Liver (tissue), 9 donors: Measurements from ENCODE around the gene SCAND1. TPM values are rescaled to one million over a fixed set of nuclear protein-coding genes. Genes with fewer than 3 reads are reported as not detected.
"Not testable (repeated sequence)": the region's sequence is repeated elsewhere in the genome, so short reads cannot be mapped to it uniquely, and the experiment has no call there.

Experiments
- DNase-seq: peaks from one replicate; pipeline ENCODE4 v3.0.0-alpha.2; 2017; ENCODE audit warnings: low spot score
- H3K27ac ChIP-seq, 2 donors: one replicate each; pipeline ENCODE4 v1.7.0; 2013; ENCODE audit warnings: inconsistent platforms in 2 of 2, low read length in 2 of 2, control low read depth in 1 of 2, low read depth in 1 of 2, mild to moderate bottlenecking in 1 of 2
- H3K27me3 ChIP-seq, 4 donors: one replicate each; pipeline versions ENCODE4 v1.6.1 to v1.7.0; 2013; ENCODE audit warnings: low read length in 3 of 4, inconsistent platforms in 1 of 4, mild to moderate bottlenecking in 1 of 4, moderate library complexity in 1 of 4; ENCODE audit not compliant: control insufficient read depth in 4 of 4, insufficient read depth in 4 of 4
- H3K36me3 ChIP-seq, 4 donors: one replicate each; pipeline versions ENCODE4 v1.6.1 to v1.7.0; 2013; ENCODE audit warnings: low read length in 3 of 4, mild to moderate bottlenecking in 3 of 4, low read depth in 1 of 4, moderate library complexity in 1 of 4; ENCODE audit not compliant: control insufficient read depth in 4 of 4, insufficient read depth in 3 of 4
- H3K4me1 ChIP-seq, 4 donors: one replicate each; pipeline versions ENCODE4 v1.6.1 to v1.7.0; 2013; ENCODE audit warnings: low read length in 3 of 4, mild to moderate bottlenecking in 3 of 4, moderate library complexity in 1 of 4; ENCODE audit not compliant: control insufficient read depth in 4 of 4, insufficient read depth in 4 of 4
- H3K4me3 ChIP-seq, 3 donors: one replicate each; pipeline versions ENCODE4 v1.6.1 to v1.7.0; 2013; ENCODE audit warnings: low read length in 3 of 3, control low read depth in 1 of 3, low read depth in 1 of 3, mild to moderate bottlenecking in 1 of 3
- H3K9ac ChIP-seq, 2 donors: one replicate each; pipeline ENCODE4 v1.7.0; 2013; ENCODE audit warnings: low read length in 2 of 2, mild to moderate bottlenecking in 2 of 2, moderate library complexity in 2 of 2, control low read depth in 1 of 2, low read depth in 1 of 2
- H3K9me3 ChIP-seq, 4 donors: one replicate each; pipeline versions ENCODE4 v1.6.1 to v1.7.0; 2013; ENCODE audit warnings: low read length in 3 of 4; ENCODE audit not compliant: control insufficient read depth in 4 of 4
- CTCF ChIP-seq: fragments of 150-350 bp; IDR thresholded peaks from 2 replicates; pipeline ENCODE4 v1.5.1; 2017; ENCODE audit warnings: improper control_type of control experiment, low read depth, low read length; ENCODE audit not compliant: missing input control
- EGR1 ChIP-seq, 2 donors: IDR thresholded peaks; 2 replicates each; pipeline ENCODE4 v1.6.1; 2016 to 2018; ENCODE audit warnings: antibody characterized with exemption in 2 of 2, low read depth in 2 of 2
- FOXA1 ChIP-seq: IDR thresholded peaks from 2 replicates; pipeline ENCODE4 v1.6.1; 2016; ENCODE audit warnings: antibody characterized with exemption
- HNF4A ChIP-seq, 2 donors: conservative IDR thresholded peaks; 2 replicates each; pipeline ENCODE4 v1.6.1; 2016; ENCODE audit warnings: antibody characterized with exemption in 2 of 2, mild to moderate bottlenecking in 2 of 2
- HNF4G ChIP-seq: IDR thresholded peaks from 2 replicates; pipeline ENCODE4 v1.6.1; 2016; ENCODE audit warnings: antibody characterized with exemption
- JUND ChIP-seq, 2 donors: IDR thresholded peaks; 2 replicates each; pipeline ENCODE4 v1.6.1; 2016; ENCODE audit warnings: antibody characterized with exemption in 2 of 2
- NR2F2 ChIP-seq: IDR thresholded peaks from 2 replicates; pipeline ENCODE4 v1.6.1; 2016; ENCODE audit warnings: antibody characterized with exemption
- RXRA ChIP-seq, 2 donors: IDR thresholded peaks; 2 replicates each; pipeline ENCODE4 v1.6.1; 2017 to 2018; ENCODE audit warnings: antibody characterized with exemption in 2 of 2, mild to moderate bottlenecking in 1 of 2
- SP1 ChIP-seq: IDR thresholded peaks from 2 replicates; pipeline ENCODE4 v1.6.1; 2018; ENCODE audit warnings: antibody characterized with exemption, mild to moderate bottlenecking
- TAF1 ChIP-seq: conservative IDR thresholded peaks from 2 replicates; pipeline ENCODE4 v1.6.1; 2016; ENCODE audit warnings: antibody characterized with exemption, mild to moderate bottlenecking
- YY1 ChIP-seq: IDR thresholded peaks from 2 replicates; pipeline ENCODE4 v1.6.1; 2016; ENCODE audit warnings: antibody characterized with exemption, mild to moderate bottlenecking
- WGBS: extraction: QIAGEN DNeasy Blood & Tissue Kit; methylation state at CpG from one replicate; pipeline ENCODE4 v1.1.7; 2013; 5-methylcytosine and 5-hydroxymethylcytosine counted together
- polyA plus RNA-seq, 2 donors: library from polyadenylated mRNA; stranded (reverse) in 1 of 2; unstranded in 1 of 2; fragments of 200-250 nt in 1 of 2; fragments of >200 nt in 1 of 2; fragmentation: Nextera tagmentation in 1 of 2; extraction: Ambion mirVana in 1 of 2; gene quantifications; one replicate each; pipeline versions ENCODE4 v1.2.1 to v1.2.3, GENCODE V29; 2013 to 2015
- total RNA-seq, 2 donors: library from RNA; depleted of rRNA; stranded (reverse); fragments of >200 nt; gene quantifications; one replicate each; pipeline ENCODE4 v1.2.3, GENCODE V29; 2014
- donor health status: healthy.
- donor health status: healthy.
- donor health status: healthy.
- donor health status: healthy.
- donor health status: healthy.

SCAND1 gene
- total and polyA plus RNA-seq, 4 donors = 39.7 to 126 (median 62.2) TPM

GRCh38 chr20:36004045-36004444, 49.7 kb upstream of the SCAND1 start:
- TF ChIP-seq HNF4G (no peak), CTCF (no peak), RXRA (IDR thresholded peaks at IDR 0.05) (no peak), FOXA1 (no peak), EGR1 (IDR thresholded peaks at IDR 0.05; ENCODE audit: low read depth in 2 of 2) (no peak), SP1 (no peak), JUND (IDR thresholded peaks at IDR 0.05) (no peak), HNF4A (conservative IDR thresholded peaks at IDR 0.05) (no peak), NR2F2 (no peak), YY1 (no peak), TAF1 (no peak)
- H3K9ac ChIP-seq = no peak overlapping the region
- H3K4me1 ChIP-seq = no peaks in the 10 kb centered on the region
- no peaks in the 10 kb centered on the region for H3K27me3 ChIP-seq
- no peak overlapping the region for H3K4me3 ChIP-seq
- H3K9me3 ChIP-seq = no peaks in the 10 kb centered on the region
- no peak for DNase-seq
- no peaks in the 10 kb centered on the region for H3K36me3 ChIP-seq
- 91% methylated on average over 1 of the region's 1 CpG for WGBS
- no peak overlapping the region for H3K27ac ChIP-seq

GRCh38 chr20:36002855-36003254, 48.6 kb upstream of the SCAND1 start:
- no peak overlapping the region for H3K27ac ChIP-seq

GRCh38 chr20:36001331-36001730, 47.0 kb upstream of the SCAND1 start:
- not testable (repeated sequence) for H3K27me3 ChIP-seq, H3K9me3 ChIP-seq, H3K9ac ChIP-seq, H3K36me3 ChIP-seq, H3K4me3 ChIP-seq, H3K27ac ChIP-seq, H3K4me1 ChIP-seq, DNase-seq
- 96% methylated on average over 22 of the region's 34 CpGs for WGBS

More at GRCh38 chr20:36002855-36003254, 48.6 kb upstream of the SCAND1 start:
- Histone ChIP-seq H3K9me3 (no peaks in the 10 kb centered on the region), H3K9ac (no peak overlapping the region), H3K4me3 (no peak overlapping the region), H3K36me3 (no peaks in the 10 kb centered on the region), H3K4me1 (no peaks in the 10 kb centered on the region), H3K27me3 (no peaks in the 10 kb centered on the region)
- TF ChIP-seq CTCF (no peak), FOXA1 (no peak), HNF4A (conservative IDR thresholded peaks at IDR 0.05) (no peak)
- DNase-seq = no peak

- H3K27me3 ChIP-seq, H3K4me3 ChIP-seq, DNase-seq, H3K9ac ChIP-seq, H3K4me1 ChIP-seq, H3K9me3 ChIP-seq, H3K36me3 ChIP-seq, H3K27ac ChIP-seq: not testable (repeated sequence)
- WGBS = 92% methylated on average over 8 of the region's 8 CpGs
These were observed 42.2 kb upstream of the SCAND1 start for GRCh38 chr20:35996492-35996891.
